GM18951 (cell line): ENCODE measurements around the gene LHX5.
A peak's percentile ranks its signal among the peaks of the same experiment; 100 is the strongest.

Source experiments
- POLR2A ChIP-seq: IDR thresholded peaks from 4 replicates; pipeline ENCODE4 v1.6.1; 2011; ENCODE audit warnings: mild to moderate bottlenecking; ENCODE audit not compliant: insufficient read length, insufficient read depth; ENCODE audit errors: extremely low read depth
- in situ Hi-C: fragments of 300-500 bp; cut with MboI; formaldehyde crosslinking; loops from one replicate; pipeline ENCODE4 v1.12.0; 2022; ENCODE audit warnings: low sequenced_read_pairs, mixed read lengths, inconsistent platforms; ENCODE audit not compliant: unreplicated experiment

LHX5 gene

GRCh38 chr12:113438523-113439300 lies 33.0 kb downstream of the LHX5 start:
- TF ChIP-seq POLR2A, result no peak
- in situ Hi-C loops, result no loop called here

GRCh38 chr12:113437729-113438100 lies 34.0 kb downstream of the LHX5 start:
- in situ Hi-C loops, result no loop called here

GRCh38 chr12:113436993-113437728 lies 34.5 kb downstream of the LHX5 start:
- TF ChIP-seq POLR2A, result no peak
- in situ Hi-C loops, result no loop called here

More at GRCh38 chr12:113437729-113438100, 34.0 kb downstream of the LHX5 start:
- TF ChIP-seq POLR2A, result no peak

DNA sequence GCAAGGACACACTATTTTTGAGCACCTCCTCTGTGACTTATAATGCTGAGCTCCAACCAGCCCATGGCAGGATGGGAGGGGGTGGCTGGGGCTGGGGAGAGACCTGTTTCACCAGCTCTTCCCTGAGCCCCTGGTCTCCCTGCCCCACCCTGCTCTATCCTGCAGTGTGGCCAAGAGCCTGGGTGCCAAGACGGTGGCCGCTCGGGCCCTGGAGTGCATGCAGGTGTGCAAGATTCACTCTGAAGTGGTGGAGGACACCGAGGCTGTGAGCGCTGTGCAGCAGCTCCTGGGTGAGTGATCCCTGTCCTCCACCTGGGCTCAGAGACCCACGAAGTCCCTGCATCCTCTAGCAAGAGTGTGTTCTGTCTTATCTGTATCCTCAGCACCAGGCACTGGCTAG lies 35.1 kb downstream of the LHX5 start:
- in situ Hi-C loops, result no loop called here
- no peak for TF ChIP-seq POLR2A

DNA sequence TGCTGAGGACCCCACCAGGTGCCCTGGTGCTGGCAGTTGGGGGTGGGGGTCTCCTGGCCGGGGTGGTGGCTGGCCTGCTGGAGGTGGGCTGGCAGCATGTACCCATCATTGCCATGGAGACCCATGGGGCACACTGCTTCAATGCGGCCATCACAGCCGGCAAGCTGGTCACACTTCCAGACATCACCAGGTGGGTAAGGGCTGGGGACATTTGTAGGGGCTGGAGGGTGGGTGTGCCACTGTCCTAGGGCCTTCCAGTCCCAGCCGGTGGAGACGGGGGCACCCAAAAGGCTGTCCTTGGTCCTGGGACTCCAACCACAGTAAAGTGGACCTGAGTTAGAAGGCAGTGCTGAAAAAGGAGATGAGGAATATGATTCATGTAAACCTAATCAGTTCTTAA lies 36.3 kb downstream of the LHX5 start:
- no peak for TF ChIP-seq POLR2A
- in situ Hi-C loops, result no loop called here

- in situ Hi-C loops, result no loop called here
- TF ChIP-seq POLR2A, result no peak
Observed at GRCh38 chr12:113432986-113433385, 38.7 kb downstream of the LHX5 start.

DNA sequence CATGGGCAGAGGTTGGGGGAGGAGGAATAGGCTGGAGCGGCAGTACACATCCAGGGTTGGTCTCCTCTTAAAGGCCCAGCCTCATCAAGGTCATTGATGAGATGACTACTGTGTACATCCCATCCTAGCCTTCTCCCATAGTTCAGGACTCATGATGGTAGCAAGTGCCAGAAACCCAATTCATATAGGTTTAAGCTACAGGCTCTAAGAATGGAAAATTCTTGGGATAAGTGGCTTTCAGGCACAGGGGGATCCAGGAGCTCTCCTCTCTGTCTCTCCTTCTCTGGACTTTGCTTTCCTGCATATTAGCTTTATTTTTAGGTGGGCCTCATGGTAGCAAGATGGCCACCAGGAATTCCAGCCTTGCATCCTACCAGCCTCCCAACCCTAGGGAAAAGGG lies 43.2 kb downstream of the LHX5 start:
- TF ChIP-seq POLR2A, result no peak
- in situ Hi-C loops, result no loop called here

- TF ChIP-seq POLR2A, result no peak
- in situ Hi-C loops, result no loop called here
Observed at GRCh38 chr12:113427882-113428281, 43.8 kb downstream of the LHX5 start.

GRCh38 chr12:113425960-113426453 lies 45.7 kb downstream of the LHX5 start:
- in situ Hi-C loops, result no loop called here
- no peak for TF ChIP-seq POLR2A

GRCh38 chr12:113424915-113425823 lies 46.5 kb downstream of the LHX5 start:
- in situ Hi-C loops, result no loop called here
- TF ChIP-seq POLR2A, result no peak

GRCh38 chr12:113424456-113424855 lies 47.2 kb downstream of the LHX5 start:
- in situ Hi-C loops, result no loop called here
- no peak for TF ChIP-seq POLR2A

DNA sequence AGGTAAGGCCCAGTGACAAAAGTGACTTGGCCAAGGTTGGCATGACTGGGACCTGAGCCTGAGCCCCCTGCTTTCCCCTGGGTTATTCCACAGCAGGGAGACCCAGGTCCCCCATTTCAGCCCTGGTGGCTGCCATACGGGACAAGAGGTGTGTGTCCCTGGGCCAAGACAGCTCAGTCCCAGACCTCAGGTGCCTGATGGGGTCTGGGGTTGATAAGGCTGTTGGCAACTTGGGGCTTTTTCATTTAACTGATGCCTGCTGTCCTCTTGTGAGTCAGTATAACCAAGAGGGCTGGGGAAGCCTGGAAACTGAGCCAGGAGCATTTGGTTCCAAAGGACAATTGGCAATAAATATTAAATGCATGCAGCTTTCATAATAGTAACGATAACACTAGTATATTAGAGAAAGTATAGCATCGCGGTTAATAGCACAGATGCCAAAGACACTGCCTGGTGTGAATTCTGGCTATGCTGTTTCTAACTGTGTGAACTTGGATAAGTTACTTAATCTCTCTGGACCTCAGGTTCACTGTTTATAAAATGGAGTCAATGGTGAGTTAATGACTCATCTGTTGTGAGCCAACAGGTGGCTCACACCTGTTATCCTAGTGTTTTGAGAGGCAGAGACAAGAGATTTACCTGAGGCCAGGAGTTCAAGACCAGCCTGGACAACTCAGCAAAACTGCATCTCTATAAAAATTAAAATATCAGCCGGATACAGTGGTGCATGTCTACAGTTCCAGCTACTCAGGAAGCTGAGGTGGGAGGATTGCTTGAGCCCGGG lies 48.6 kb downstream of the LHX5 start:
- TF ChIP-seq POLR2A, result no peak
- in situ Hi-C loops, result no loop called here

DNA sequence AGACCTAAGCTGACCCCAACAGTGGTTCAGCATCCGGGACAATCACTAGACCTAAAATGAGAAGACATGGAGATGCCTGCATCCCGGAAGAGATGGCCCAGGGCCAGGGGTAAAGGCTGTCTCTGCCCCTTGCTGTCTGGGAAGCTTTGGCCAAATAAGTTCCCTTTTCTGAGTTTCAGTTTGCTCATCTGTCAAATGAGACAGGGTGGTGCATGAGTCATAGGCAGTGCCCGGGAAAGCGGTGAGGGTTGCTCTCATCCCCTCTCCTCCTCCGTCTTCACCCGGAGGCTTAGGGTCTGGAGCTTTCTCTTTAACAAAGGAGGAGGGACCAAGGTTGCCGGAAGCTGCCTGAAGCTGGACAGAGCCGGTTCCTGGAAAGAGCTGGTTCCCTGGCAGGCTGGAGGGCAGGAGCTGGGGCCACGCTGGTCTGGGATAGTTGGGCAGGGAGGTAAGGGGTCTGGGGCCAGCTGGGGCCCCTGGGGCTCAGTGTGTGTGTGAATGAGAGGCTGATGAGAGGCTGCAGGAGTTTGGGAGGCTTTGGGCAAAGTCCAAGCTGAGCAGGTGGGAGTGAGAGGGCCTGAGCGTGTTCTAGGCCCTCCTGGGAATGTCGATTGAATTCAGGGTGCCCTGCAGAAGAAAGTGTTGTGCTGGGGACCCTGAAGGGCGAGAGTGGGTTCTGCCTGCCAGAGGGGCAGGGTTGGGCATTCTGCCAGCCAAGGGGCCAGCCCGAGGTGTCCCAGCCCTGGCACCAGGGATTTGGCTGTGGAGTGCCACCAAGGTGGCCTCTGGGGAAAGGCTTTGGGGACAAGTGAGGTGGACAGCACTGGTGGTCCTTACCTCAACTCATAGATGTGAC lies 49.4 kb downstream of the LHX5 start, which contains the start of gene SDSL:
TSS of gene SDSL (plus strand) at position 351 of the 856 bp plus-strand sequence. CDS start 5,603 bp downstream, outside the sequence.
- in situ Hi-C loops, result no loop called here
- peak; percentile 62 for TF ChIP-seq POLR2A
